Parathyroid adenoma (tissue), 2 donors: ENCODE results near the gene UBE2D1.
A peak's percentile ranks its signal among the peaks of the same experiment; 100 is the strongest.

Experiments
- H2AFZ ChIP-seq: fragments of 300-600 bp; sonication (generic); one replicate; pipeline ENCODE4 v1.7.0; 2017; ENCODE audit warnings: antibody characterized with exemption, mild to moderate bottlenecking
- H3K27ac ChIP-seq: fragments of 300-600 bp; sonication (generic); one replicate; pipeline ENCODE4 v1.7.0; 2017
- H3K27me3 ChIP-seq: fragments of 300-600 bp; sonication (generic); one replicate; pipeline ENCODE4 v1.7.0; 2017; ENCODE audit warnings: low read length; ENCODE audit not compliant: control insufficient read depth, insufficient read depth
- H3K36me3 ChIP-seq: fragments of 300-600 bp; sonication (generic); one replicate; pipeline ENCODE4 v1.7.0; 2017; ENCODE audit warnings: low read length; ENCODE audit not compliant: control insufficient read depth, insufficient read depth
- H3K4me1 ChIP-seq: fragments of 300-600 bp; sonication (generic); one replicate; pipeline ENCODE4 v1.7.0; 2017; ENCODE audit warnings: control low read depth
- H3K4me2 ChIP-seq: fragments of 300-600 bp; sonication (generic); one replicate; pipeline ENCODE4 v1.7.0; 2017; ENCODE audit warnings: low read length
- H3K4me3 ChIP-seq: fragments of 300-600 bp; sonication (generic); one replicate; pipeline ENCODE4 v1.7.0; 2017; ENCODE audit warnings: low read depth, low read length
- H3K79me2 ChIP-seq: fragments of 300-600 bp; sonication (generic); one replicate; pipeline ENCODE4 v1.7.0; 2017; ENCODE audit warnings: control low read depth
- H3K9ac ChIP-seq: fragments of 300-600 bp; sonication (generic); one replicate; pipeline ENCODE4 v1.7.0; 2017; ENCODE audit warnings: mild to moderate bottlenecking
- H3K9me3 ChIP-seq: fragments of 300-600 bp; sonication (generic); one replicate; pipeline ENCODE4 v1.7.0; 2017; ENCODE audit warnings: low read length; ENCODE audit not compliant: control insufficient read depth
- CTCF ChIP-seq: fragments of 300-600 bp; sonication (generic); IDR thresholded peaks from one replicate; pipeline ENCODE4 v1.7.0; 2017; ENCODE audit warnings: antibody characterized with exemption, mild to moderate bottlenecking
- donor health status: primary hyperparathyroidism.

Gene UBE2D1

GRCh38 chr10:58373442-58373827 lies 38.6 kb downstream of the UBE2D1 start:
- H3K27me3 ChIP-seq = no peaks in the 10 kb centered on the region
- TF ChIP-seq CTCF = no peak

DNA sequence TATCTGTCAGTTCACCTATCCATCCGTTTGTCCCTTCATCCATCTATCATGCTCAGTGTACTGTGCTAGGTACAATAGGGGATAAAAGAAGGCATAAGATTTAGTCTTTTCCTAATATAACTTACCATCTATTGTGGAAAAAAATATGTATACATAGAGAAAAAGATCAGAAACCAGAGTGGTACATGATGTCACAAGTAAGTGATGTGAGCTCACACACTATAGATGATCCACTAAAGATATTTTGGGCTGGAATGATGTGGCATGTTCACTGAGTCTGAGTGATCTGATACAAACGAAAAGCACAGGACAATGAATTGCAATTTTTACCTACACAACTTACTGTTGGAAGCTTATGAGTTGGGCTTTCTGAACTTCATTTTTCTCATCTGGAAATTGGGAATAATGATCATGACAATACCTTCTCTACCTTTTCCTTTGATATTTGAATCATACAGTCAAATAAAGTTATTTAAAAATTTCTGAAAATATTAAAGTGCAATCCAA lies 47.7 kb downstream of the UBE2D1 start:
- Histone ChIP-seq H3K4me1 (peaks cover 12% of the 10 kb centered on the region), H3K4me3 (no peak overlapping the region), H3K9me3 (no peaks in the 10 kb centered on the region), H3K79me2 (peaks cover 13% of the 10 kb centered on the region), H3K27me3 (no peaks in the 10 kb centered on the region), H3K9ac (no peak overlapping the region), H2AFZ (no peak overlapping the region), H3K36me3 (no peaks in the 10 kb centered on the region), H3K27ac (no peak overlapping the region), H3K4me2 (no peak overlapping the region)
- no peak for TF ChIP-seq CTCF

More at GRCh38 chr10:58373442-58373827, 38.6 kb downstream of the UBE2D1 start:
- Histone ChIP-seq H3K4me1 (no peaks in the 10 kb centered on the region), H3K27ac (no peak overlapping the region), H3K36me3 (no peaks in the 10 kb centered on the region), H3K4me2 (no peak overlapping the region), H3K9me3 (no peaks in the 10 kb centered on the region), H2AFZ (no peak overlapping the region), H3K79me2 (no peaks in the 10 kb centered on the region), H3K4me3 (no peak overlapping the region), H3K9ac (no peak overlapping the region)

DNA sequence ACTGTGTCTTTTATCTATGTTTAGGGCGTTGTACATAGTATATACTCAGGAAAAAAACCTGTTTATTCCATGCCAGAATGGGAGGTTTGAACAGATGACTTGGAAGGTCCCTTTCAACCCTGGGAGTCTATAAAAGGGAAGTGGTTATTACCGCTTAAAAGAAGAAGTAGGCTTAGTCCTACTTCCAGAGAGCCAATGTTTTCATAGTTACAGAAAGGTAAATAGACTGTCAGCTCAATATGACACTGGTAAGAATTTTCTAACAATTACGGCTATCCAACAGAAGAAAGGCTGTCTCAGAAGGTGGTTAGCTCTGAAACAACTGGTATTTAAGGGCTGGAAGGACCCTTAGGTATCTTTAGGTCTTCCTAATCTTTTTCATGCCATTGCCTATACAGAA lies 49.3 kb downstream of the UBE2D1 start:
- Histone ChIP-seq H3K9ac (no peak overlapping the region), H3K36me3 (no peaks in the 10 kb centered on the region), H3K27me3 (no peaks in the 10 kb centered on the region), H3K4me1 (peaks cover 12% of the 10 kb centered on the region), H3K4me3 (peak overlapping the region; percentile 91), H3K27ac (peak overlapping the region; percentile 83), H3K4me2 (peak overlapping the region; percentile 82), H3K79me2 (peaks cover 13% of the 10 kb centered on the region), H2AFZ (peak overlapping the region; percentile 97), H3K9me3 (no peaks in the 10 kb centered on the region)
- TF ChIP-seq CTCF = no peak

DNA sequence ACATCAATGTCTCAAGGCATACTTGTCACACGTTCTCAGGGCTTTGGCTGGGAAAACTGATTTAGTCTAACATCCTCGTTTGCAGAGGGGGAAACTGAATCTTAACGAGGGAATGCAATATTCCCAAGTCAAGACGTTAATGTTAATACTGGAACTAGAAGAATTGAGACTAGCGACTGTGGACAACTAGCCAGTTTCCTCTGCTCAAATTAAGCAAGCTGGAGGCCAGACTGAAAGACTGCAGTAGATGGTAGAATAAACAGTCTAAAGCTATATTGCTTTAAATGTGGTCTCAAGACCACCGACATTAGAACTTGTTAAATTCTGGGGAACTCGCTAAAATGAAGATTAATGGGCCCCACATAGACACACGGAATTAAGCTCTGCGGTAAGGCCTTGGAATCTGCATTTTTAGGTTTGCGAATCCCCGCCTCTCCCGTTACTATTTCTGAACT lies 49.8 kb downstream of the UBE2D1 start:
- H3K4me1 ChIP-seq = peaks cover 12% of the 10 kb centered on the region
- H3K9me3 ChIP-seq = no peaks in the 10 kb centered on the region
- H3K27me3 ChIP-seq = no peaks in the 10 kb centered on the region
- H3K36me3 ChIP-seq = no peaks in the 10 kb centered on the region
- peak overlapping the region; percentile 91 for H3K4me3 ChIP-seq
- H3K27ac ChIP-seq = peak overlapping the region; percentile 83
- H3K4me2 ChIP-seq = peak overlapping the region; percentile 82
- H3K79me2 ChIP-seq = peaks cover 13% of the 10 kb centered on the region
- TF ChIP-seq CTCF = no peak
- peak overlapping the region; percentile 97 for H2AFZ ChIP-seq
- no peak overlapping the region for H3K9ac ChIP-seq
